ENCODE results near the gene STARD3NL.
"Not testable (repeated sequence)": the region's sequence is repeated elsewhere in the genome, so short reads cannot be mapped to it uniquely, and the experiment has no call there.

The STARD3NL gene

GRCh38 chr7:38223306-38223705 lies 45.3 kb downstream of the STARD3NL start:
- no peak for TF ChIP-seq ZNF274 (IDR thresholded peaks at IDR 0.05; ENCODE audit: low read depth, low read length)

GRCh38 chr7:38224392-38224791 lies 46.3 kb downstream of the STARD3NL start:
- H3K4me3 ChIP-seq (ENCODE audit: low read length): no peak overlapping the region
- TF ChIP-seq ZNF274 (IDR thresholded peaks at IDR 0.05; ENCODE audit: low read depth, low read length): no peak

More at GRCh38 chr7:38223306-38223705, 45.3 kb downstream of the STARD3NL start:
- H3K4me3 ChIP-seq (ENCODE audit: low read length): no peak overlapping the region

GRCh38 chr7:38229386-38229785 lies 51.3 kb downstream of the STARD3NL start:
- TF ChIP-seq ZNF274 (IDR thresholded peaks at IDR 0.05; ENCODE audit: low read depth, low read length): no peak
- H3K4me3 ChIP-seq (ENCODE audit: low read length): no peak overlapping the region

- H3K4me3 ChIP-seq (ENCODE audit: low read length): no peak overlapping the region
- TF ChIP-seq ZNF274 (IDR thresholded peaks at IDR 0.05; ENCODE audit: low read depth, low read length): no peak
Measured at GRCh38 chr7:38229884-38230642, 52.0 kb downstream of the STARD3NL start.

GRCh38 chr7:38232502-38233366 lies 54.7 kb downstream of the STARD3NL start:
- TF ChIP-seq ZNF274 (IDR thresholded peaks at IDR 0.05; ENCODE audit: low read depth, low read length): no peak
- H3K4me3 ChIP-seq (ENCODE audit: low read length): no peak overlapping the region

- H3K4me3 ChIP-seq (ENCODE audit: low read length): not testable (repeated sequence)
Measured at GRCh38 chr7:38234759-38235158, 56.7 kb downstream of the STARD3NL start.

GRCh38 chr7:38235606-38236005 lies 57.6 kb downstream of the STARD3NL start:
- no peak for TF ChIP-seq ZNF274 (IDR thresholded peaks at IDR 0.05; ENCODE audit: low read depth, low read length)
- H3K4me3 ChIP-seq (ENCODE audit: low read length): no peak overlapping the region

GRCh38 chr7:38239129-38239528 lies 61.1 kb downstream of the STARD3NL start:
- H3K4me3 ChIP-seq (ENCODE audit: low read length): not testable (repeated sequence)

- no peak overlapping the region for H3K4me3 ChIP-seq (ENCODE audit: low read length)
- no peak for TF ChIP-seq ZNF274 (IDR thresholded peaks at IDR 0.05; ENCODE audit: low read depth, low read length)
Measured at GRCh38 chr7:38241071-38241470, 63.0 kb downstream of the STARD3NL start.

- TF ChIP-seq ZNF274 (IDR thresholded peaks at IDR 0.05; ENCODE audit: low read depth, low read length): no peak
Measured at GRCh38 chr7:38242814-38243213, 64.8 kb downstream of the STARD3NL start.

GRCh38 chr7:38243345-38243744 lies 65.3 kb downstream of the STARD3NL start:
- H3K4me3 ChIP-seq (ENCODE audit: low read length): not testable (repeated sequence)

More at GRCh38 chr7:38242814-38243213, 64.8 kb downstream of the STARD3NL start:
- H3K4me3 ChIP-seq (ENCODE audit: low read length): no peak overlapping the region

GRCh38 chr7:38244516-38244915 lies 66.5 kb downstream of the STARD3NL start:
- no peak for TF ChIP-seq ZNF274 (IDR thresholded peaks at IDR 0.05; ENCODE audit: low read depth, low read length)
- H3K4me3 ChIP-seq (ENCODE audit: low read length): no peak overlapping the region

- H3K4me3 ChIP-seq (ENCODE audit: low read length): no peak overlapping the region
- TF ChIP-seq ZNF274 (IDR thresholded peaks at IDR 0.05; ENCODE audit: low read depth, low read length): no peak
Measured at GRCh38 chr7:38245409-38245977, 67.4 kb downstream of the STARD3NL start.

- H3K4me3 ChIP-seq (ENCODE audit: low read length): no peak overlapping the region
- no peak for TF ChIP-seq ZNF274 (IDR thresholded peaks at IDR 0.05; ENCODE audit: low read depth, low read length)
Measured at GRCh38 chr7:38248069-38248567, 70.1 kb downstream of the STARD3NL start.

GRCh38 chr7:38249849-38250248 lies 71.8 kb downstream of the STARD3NL start:
- not testable (repeated sequence) for H3K4me3 ChIP-seq (ENCODE audit: low read length)
